ENCODE measurements around the gene NBPF12. TPM values are rescaled to one million over a fixed set of nuclear protein-coding genes. Genes with fewer than 3 reads are reported as not detected.
"Not testable (repeated sequence)": the region's sequence is repeated elsewhere in the genome, so short reads cannot be mapped to it uniquely, and the experiment has no call there.

Gene NBPF12
- total RNA-seq, 1 donor from 2014 or later: 4.8 TPM

DNA sequence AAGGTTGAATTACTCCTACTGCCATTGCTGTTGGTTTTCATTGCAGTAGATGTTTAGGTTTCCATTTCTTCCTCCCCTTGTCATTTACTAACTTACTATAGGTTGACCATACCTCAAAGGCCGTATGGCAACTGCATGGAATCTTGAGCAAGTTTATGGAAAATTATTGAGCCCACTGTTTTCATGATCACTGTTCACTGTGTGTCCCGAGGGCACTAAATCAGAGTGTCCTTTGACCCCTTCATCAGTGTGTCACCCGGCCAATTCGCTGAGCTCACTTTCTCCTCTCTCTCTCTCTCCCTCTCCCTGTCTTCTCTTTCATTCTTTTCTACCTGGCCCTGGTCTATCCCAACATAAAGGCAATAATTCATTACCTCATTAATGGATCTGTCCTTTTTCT, 47.7 kb downstream of the NBPF12 start:
- not testable (repeated sequence) for DNase-seq (ENCODE audit: extremely low read depth, low read depth, low spot score)

GRCh38 chr1:146986450-146986849, 48.3 kb downstream of the NBPF12 start:
- not testable (repeated sequence) for DNase-seq (ENCODE audit: extremely low read depth, low read depth, low spot score)

GRCh38 chr1:146987502-146987901, 49.4 kb downstream of the NBPF12 start:
- not testable (repeated sequence) for DNase-seq (ENCODE audit: extremely low read depth, low read depth, low spot score)

DNA sequence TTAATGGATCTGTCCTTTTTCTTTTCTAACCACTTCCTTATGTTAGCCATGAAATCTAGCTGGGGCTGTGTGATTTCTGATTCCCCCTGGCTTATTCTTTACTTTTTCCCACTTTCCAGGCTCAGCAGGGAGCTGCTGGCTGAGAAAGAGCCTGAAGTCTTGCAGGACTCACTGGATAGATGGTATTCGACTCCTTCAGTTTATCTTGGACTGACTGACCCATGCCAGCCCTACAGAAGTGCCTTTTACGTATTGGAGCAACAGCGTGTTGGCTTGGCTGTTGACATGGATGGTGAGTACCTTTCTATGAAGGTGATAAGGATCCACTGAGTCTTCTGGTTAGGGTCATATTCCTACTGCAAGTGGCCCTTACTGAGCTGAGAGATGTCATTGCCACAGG, 51.3 kb downstream of the NBPF12 start:
- DNase-seq (ENCODE audit: extremely low read depth, low read depth, low spot score): not testable (repeated sequence)

DNA sequence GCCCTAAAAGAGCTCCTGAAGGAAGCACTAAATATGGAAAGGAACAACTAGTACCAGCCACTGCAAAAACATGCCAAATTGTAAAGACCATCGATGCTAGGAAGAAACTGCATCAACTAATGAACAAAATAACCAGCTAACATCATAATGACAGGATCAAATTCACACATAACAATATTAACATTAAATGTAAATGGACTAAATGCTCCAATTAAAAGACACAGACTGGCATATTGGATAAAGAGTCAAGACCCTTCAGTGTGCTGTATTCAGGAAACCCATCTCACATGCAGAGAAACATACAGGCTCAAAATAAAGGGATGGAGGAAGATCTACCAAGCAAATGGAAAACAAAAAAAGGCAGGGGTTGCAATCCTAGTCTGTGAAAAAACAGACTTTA, 70.4 kb downstream of the NBPF12 start:
- DNase-seq (ENCODE audit: extremely low read depth, low read depth, low spot score): not testable (repeated sequence)

- not testable (repeated sequence) for DNase-seq (ENCODE audit: extremely low read depth, low read depth, low spot score)
Measured at GRCh38 chr1:147026975-147027374, 88.9 kb downstream of the NBPF12 start.

GRCh38 chr1:147030066-147030653, 92.0 kb downstream of the NBPF12 start:
- DNase-seq (ENCODE audit: extremely low read depth, low read depth, low spot score): not testable (repeated sequence)

DNA sequence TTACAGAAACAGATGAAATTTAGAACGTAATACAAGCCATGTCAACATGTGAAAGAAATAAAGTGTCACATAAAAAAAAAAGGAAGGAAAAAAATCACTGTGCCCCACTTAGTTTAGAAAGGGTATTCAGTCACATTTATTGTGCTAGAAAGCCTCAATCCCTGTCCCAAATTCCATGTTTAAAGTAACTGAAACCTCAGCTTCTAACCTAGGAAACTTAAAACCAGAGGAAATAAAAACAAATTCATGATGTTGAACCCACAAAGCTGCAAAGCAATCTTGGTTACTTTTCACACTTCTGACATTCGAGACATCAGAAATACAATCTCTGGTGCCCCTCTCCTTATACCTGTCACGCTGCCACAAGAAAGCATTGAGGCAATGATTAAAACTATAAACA, 101.8 kb downstream of the NBPF12 start:
- no peak for DNase-seq (ENCODE audit: extremely low read depth, low read depth, low spot score)

- not testable (repeated sequence) for DNase-seq (ENCODE audit: extremely low read depth, low read depth, low spot score)
Measured at GRCh38 chr1:147042891-147043290, 104.8 kb downstream of the NBPF12 start.

GRCh38 chr1:147044511-147044910, 106.4 kb downstream of the NBPF12 start:
- DNase-seq (ENCODE audit: extremely low read depth, low read depth, low spot score): not testable (repeated sequence)

Other genes starting within 250 kb of the NBPF12 start
- gene PRKAB2, start 234.1 kb downstream of the NBPF12 start, total RNA-seq: 7.7 and 8.5 TPM in 2 replicates

Measured in glomerular endothelial cell (primary cell).